GM18526 (cell line): ENCODE results near the gene FAM98A.

Experiments
- POLR2A ChIP-seq: IDR thresholded peaks from 3 replicates; pipeline ENCODE4 v1.6.1; 2011; ENCODE audit not compliant: insufficient read length; ENCODE audit errors: extremely low read depth

The FAM98A gene

DNA sequence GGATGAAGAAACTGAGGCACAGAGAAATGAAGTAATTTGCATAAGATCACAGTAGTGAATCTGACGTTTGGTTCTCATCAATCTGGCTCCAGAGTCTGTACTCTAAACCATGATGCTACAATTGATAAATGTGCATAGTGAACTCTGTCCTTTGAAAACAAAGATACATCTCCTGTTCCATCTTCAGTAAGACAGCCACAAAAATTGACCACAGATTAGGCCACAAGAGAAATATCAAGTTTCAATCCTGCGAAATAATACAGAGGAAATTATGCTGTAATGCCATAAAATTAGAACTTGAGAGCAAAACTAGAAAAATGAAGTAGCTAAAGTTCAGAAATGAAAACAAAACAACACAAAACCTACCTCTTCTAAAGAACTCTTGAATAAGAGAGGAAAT lies 28.4 kb downstream of the FAM98A start:
- TF ChIP-seq POLR2A: no peak

DNA sequence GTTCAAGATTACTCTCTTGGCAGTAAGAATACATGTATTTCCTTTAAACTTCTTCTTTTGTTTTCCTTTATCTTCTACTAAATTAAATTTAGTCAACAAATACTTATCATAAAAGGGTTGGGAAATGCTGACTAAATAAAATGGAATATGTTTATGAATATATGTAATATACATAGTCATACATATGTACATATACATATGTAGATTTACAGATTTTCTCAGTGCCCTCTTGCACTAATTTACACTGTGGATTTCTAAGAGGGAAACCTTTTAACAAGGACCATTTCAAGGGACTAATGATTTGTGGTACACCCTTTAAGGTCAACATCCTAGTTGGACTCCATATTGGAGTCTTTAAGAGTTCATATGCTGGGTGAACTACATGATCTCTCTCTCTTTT lies 37.2 kb downstream of the FAM98A start:
- no peak for TF ChIP-seq POLR2A

DNA sequence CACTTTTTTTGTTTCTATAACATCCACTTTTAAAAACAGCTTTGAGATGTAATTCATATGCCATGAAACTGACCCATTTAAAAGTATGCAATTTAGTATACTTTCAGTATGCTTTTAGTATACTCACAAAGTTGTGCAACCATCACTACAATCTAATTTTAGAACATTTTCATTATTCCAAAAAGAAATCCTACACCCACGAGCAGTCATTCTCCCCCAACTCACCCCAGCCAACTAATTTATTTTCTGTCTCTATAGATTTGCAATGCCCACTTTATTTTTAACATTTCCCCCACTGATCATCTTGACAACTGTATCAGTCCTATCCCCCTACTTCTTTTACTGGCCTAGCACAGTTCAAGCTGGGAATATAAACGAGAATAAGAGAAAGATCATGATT lies 39.1 kb downstream of the FAM98A start:
- TF ChIP-seq POLR2A: no peak

DNA sequence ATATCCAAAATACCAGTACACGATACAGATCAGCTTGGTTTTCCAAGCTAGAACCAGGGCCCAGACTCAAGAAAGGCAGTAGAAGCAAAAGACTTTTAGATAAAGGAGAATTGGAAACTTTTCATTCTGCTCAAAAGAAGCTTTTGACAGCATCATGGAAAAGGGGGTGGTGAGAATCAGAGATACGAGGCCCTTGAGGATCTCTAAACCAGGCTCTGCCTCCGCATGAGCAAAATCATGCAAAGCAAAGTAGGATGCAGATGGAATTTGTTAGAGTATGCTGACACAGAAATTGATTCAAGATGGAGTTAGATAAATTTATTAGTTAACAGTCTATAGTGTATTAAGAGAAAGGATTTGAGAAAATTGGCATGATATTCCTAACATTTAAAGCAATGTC lies 39.8 kb downstream of the FAM98A start:
- no peak for TF ChIP-seq POLR2A

DNA sequence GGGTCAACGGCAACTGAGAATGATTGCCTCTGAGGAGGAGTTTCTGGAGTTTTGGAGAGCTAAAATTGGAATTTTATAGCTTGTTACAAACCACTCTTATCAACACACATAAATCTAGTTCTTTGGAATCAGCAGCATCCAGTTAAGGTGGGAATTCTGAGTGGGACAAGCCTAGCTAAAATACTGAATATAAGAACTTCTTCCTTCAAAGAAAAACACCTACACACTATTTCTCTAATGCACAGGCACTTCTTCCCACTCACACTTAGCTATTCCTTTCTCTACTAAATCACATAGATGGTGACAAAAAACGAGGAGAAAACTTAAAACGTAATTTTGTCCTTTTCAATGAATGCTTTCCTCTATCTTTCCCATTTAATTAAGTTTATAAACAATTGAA lies 43.4 kb downstream of the FAM98A start:
- no peak for TF ChIP-seq POLR2A

DNA sequence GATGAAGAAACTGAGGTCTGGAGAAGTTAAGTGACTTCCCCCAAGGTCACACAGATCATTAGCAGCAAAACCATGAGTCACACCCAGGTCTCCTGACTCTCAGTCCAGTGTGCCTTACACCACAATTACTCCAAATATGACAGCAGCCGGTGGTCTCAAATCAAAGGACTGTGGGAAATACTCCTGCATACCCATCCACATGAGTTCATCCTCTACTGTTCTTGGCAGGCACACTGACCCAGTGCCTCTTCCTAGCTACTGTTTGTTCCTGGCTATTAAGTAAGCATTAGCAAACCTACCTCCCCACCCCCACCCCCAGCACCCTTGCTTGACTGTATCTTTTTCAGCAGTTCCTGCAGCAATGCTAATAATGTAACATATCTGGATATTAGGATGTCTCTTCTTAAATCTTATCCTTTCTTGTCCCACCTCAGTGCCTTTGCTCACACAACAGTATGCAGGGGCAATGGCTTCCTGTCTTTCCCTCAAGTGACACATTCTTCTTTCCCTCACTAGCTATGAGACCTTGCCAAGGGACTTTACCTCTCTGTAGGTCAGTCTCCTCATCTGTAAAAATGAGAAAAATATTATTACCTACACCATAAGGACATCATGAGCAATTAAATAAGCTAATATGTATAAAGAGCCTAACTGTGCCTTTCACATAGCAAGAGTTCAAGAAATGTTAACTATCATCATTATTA lies 46.2 kb downstream of the FAM98A start:
- no peak for TF ChIP-seq POLR2A

DNA sequence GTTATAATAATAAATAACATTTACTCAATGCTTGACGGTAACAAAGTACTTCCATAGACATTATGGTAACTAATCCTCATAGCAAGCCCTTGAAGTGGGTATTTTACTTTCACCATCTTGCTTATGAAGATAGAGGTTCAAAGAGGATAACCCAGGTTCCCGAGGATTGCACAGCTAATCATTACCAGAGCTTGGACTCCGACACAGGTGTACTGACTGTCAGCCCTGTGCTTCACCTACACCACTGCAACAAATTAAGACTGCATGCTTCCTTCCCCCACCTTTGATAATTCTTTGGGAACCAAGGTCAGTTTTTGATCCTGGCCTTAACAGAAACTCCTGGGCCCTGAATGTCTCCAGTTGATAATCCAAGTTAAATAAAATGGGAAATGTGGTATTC lies 48.9 kb downstream of the FAM98A start:
- TF ChIP-seq POLR2A: no peak

DNA sequence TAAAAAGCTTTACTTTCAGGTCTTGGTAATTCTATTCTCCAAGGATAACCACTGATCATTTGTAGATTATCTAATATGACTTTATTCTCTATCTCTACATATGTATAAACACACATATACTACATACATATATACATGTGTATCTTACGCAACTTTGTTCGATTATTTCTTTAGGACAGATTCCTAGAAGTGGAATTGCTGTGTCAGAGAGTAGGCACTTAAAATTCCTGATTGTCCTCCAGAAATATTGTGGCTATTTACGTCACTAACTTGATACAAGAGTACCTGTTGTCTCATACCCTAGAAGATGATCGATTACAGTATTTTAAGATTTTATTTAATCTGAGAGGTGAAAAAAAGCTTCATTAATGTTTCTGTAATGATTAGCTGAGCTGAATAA lies 57.9 kb downstream of the FAM98A start:
- TF ChIP-seq POLR2A: no peak

DNA sequence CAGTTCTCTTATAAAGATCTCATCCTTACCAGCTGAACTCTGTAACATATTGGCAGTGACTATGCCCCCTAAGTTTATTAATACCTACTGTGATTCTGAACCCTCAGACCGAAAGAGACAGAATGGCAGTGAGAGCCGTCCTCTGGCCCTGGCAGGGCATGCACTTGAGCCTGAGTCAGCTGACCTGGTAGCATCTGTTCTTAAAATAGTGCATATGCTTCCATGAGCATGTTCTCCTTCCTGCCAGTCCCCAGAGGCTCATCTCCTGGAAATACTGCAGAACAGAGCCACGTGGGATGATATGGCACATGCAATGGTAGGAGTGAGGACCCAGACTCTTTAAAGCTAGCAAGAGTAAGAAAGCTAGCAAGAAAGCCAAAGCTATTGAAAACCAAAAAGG lies 63.7 kb downstream of the FAM98A start:
- TF ChIP-seq POLR2A: no peak
